ENCODE results near the gene ATP6V0A4.
"Not testable (repeated sequence)": the region's sequence is repeated elsewhere in the genome, so short reads cannot be mapped to it uniquely, and the experiment has no call there.

Gene ATP6V0A4

DNA sequence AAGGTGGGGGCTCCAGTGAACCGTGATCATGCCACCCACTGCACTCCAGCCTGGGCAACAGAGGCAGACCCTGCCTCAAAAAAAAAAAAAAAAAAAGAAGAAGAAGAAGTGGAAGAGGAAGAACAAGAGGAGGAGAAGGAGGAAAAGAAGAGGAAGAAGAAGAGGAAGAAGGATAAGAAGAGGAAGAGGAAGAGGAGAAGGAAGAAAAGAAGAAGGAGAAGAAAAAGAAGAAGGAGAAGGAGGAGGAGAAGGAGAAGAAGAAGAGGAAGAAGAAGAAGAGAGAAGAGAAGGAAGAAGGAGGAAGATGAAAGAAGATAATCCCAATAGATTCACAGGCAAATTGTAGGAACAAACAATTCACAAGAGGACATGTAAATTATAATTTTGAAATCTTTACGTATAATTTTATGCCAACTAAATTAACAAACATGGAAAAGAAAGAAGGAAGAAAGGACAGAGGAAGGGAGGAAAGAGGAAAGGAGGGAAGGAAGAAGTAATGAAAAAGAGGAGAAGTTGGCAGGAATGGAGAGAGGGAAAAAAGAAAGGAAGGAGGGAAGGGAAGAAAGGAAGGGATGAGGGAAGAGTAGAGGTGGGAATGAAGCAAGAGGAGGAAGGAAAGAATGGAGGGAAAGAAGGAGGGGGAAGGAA is 100.3 kb downstream of the ATP6V0A4 start:
- DNase-seq = no peak

DNA sequence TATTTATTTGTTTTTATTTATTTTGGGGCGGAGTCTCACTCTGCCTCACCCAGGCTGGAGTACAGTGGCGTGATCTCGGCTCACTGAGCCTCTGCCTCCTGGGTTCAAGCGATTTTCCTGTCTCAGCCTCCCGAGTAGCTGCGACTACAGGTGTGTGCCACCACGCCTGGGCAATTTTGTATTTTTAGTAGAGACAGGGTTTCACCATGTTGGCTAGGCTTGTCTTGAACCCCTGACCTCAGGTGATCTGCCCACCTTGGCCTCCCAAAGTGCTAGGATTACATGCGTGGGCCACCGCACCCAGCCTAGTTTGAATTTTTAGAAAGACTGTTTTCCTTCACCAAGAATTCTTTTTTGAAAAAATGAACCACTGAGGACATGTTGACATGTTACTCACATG is 102.2 kb downstream of the ATP6V0A4 start:
- DNase-seq = not testable (repeated sequence)

DNA sequence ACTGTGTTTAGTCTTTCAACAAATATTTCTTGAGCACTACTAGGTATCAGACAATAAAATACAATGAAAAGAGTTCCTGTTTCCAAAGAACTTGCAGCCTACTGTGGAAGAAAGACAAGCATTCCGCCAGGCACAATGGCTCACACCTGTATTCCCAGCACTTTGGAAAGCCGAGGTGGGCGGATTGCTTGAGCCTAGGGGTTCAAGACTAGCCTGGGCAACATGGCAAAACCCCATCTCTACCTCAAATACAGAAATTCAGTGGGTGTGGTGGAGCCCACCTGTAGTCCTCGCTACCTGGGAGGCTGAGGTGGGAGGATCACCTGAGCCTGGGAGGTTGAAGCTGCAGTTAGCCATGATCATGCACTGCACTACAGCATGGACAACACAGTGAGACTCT is 102.9 kb downstream of the ATP6V0A4 start:
- DNase-seq = no peak

- no peak for DNase-seq
Observed at GRCh38 chr7:138691178-138691577, 106.8 kb downstream of the ATP6V0A4 start.

DNA sequence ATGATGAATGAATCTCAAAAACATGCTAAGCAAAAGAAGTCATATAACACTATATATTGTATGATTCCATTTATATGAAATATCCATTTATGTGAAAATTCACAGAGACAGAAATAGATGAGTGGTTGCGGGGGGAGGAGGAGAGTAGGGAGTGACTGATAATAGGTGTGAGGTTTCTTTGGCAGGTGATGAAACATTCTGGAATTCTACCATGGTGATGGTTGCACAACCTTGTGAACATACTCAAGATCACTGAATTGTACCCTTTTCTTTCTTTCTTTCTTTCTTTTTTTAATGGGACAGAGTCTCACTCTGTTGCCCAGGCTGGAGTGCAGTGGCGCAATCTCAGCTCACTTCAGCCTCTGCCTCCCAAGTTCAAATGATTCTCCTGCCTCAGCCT is 107.5 kb downstream of the ATP6V0A4 start:
- DNase-seq = no peak

GRCh38 chr7:138688037-138688436 is 110.0 kb downstream of the ATP6V0A4 start:
- not testable (repeated sequence) for DNase-seq

DNA sequence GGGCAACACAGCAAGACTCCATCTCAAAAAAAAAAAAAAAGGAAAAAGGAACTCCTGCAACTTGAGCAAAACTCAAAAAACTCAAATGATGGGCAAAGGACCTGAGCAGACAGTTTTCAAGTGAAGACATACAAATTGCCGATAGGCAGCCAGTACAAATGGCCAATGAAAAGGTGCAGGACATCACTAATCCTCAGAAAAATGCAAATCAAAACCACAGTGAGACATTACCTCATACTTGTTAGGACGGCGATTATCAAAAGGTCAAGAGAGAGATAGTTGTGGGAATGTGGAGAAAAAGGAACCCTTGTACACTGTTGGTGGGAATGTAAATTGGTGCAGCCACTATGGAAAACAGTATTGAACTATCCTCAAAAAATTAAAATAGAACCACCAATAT is 113.7 kb downstream of the ATP6V0A4 start:
- no peak for DNase-seq

DNA sequence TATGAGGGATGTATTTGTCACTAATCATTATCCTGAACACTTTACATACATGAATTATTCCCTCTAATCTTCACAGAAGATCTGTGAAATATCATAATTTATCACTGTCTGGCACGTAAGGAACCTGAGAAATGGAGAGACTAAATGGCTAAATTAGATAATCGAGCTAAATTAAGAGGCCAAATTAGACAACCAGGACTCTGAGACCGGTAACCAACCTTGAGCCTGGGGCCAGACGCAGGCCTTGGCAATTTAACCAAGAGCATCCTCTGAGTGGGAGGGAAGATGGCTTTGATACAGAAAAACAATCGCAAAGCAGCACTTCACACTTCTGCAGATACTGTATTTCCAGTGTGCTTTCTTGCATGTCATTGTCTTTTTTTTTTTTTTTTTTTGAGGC is 118.2 kb downstream of the ATP6V0A4 start:
- DNase-seq = no peak

DNA sequence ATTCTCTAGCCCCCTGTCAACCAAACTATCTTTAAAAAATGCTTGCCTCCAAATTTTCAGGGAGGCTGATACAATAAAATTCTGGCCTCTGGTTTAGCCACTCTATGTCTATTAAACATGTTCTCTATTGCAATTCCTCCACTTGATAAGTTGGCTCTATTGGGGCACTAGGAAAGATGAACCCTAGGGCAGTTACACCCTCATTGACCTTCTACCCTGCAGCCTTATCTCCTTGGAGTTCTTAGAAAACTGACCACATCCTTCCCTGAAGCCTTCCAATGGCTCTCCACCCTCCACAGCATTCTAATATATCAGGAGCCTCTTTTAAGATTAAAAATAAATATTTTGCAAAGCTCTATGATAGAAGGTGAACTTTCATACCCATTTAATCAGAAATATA is 127.4 kb downstream of the ATP6V0A4 start:
- no peak for DNase-seq

GRCh38 chr7:138669364-138669763 is 128.6 kb downstream of the ATP6V0A4 start:
- no peak for DNase-seq

GRCh38 chr7:138668946-138669345 is 129.1 kb downstream of the ATP6V0A4 start:
- no peak for DNase-seq

DNA sequence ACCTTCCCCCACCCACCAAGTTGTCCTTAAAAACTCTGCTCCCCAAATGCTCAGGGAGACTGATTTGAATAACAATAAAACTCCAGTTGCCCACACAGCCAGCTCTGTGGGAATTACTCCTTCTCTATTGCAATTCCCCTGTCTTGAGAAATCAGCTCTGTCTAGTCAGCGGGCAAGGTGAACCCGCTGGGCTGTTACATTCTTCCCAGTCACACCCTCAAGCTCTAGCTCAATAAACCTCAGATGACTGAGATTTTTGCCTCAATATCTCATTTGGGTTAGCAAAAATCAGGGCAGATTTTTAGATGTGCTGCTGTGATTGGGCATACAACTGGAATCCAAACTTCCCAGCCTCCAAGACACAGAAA is 129.8 kb downstream of the ATP6V0A4 start:
- DNase-seq = no peak

DNA sequence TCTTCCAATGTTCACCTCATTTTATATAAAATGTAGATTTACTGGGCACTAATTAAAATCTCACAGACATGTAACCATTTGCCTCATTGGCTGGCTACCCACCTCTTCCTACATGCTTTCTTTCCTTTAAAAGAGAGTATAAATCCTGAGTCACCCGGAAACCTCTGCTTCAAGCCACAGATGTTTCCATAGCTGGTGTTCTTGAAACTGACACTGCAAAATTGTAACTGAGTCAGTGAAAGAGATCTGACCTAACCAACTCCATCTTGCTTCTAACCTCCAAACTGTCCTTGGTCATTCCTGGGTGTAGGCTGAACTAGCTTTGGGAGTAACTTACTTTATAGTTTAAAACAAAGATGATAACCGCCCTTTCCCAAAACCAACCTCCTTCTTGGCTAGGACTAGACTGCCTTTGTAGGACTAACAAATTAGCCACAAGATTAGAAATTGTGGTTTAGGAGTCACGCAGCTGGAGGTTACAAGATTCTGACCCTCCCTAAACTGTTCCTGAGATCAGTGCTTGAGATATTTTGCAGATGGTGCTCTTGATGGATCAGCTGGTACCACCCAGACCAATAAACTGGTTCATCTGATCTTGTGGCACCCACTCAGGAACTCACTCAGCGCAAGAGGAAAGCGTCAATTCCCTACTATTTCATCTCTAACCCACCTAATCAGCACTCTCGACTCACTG is 130.3 kb downstream of the ATP6V0A4 start:
- DNase-seq = no peak

GRCh38 chr7:138666385-138666784 is 131.6 kb downstream of the ATP6V0A4 start:
- no peak for DNase-seq

- DNase-seq = no peak
Observed at GRCh38 chr7:138665669-138666140, 132.3 kb downstream of the ATP6V0A4 start.

- DNase-seq = no peak
Observed at GRCh38 chr7:138665249-138665648, 132.7 kb downstream of the ATP6V0A4 start.

- DNase-seq = no peak
Observed at GRCh38 chr7:138663725-138664710, 134.0 kb downstream of the ATP6V0A4 start.

DNA sequence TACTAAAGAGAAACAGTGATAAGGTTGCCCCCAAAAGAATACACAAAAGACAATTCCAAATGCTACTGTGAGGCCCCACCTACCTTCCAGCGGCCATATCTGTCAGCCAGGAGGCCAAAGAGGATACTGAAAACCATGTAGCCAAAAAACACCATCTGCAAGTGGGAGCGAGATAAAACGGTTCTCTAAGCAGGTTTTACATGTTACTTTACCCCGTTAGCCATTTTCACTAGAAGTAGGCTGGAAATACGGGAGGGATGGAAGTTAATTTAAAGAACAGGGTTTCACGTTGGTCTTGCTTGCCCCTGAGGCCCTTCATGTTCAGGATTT is 135.0 kb downstream of the ATP6V0A4 start:
- no peak for DNase-seq

GRCh38 chr7:138662076-138662990 is 135.7 kb downstream of the ATP6V0A4 start:
- DNase-seq = no peak

DNA sequence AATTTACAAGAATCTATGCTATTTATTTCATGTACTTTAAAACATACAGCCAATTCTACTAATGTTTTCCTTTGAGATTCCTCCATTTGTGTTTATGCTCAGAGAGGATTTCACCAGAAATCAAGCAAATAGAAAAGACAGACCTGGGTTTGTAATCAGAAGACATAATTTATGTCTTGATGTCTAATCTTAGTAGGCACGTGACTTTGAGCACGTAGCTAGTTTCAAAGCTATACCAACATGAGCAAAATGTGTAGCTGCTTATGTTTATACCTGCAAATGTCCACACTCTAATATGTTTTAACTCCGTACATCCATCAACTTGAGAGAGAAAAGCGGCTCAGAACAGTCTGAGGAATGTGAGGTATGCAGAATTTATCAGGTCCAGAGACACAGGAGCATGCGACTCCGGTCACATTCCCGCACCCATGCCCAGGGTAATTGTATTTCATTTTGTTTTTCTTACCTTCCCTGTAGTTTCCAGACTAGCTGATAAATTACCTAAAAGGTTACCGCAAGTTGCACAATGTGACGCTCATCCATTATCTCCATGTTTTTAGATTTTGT is 136.8 kb downstream of the ATP6V0A4 start:
- no peak for DNase-seq

DNA sequence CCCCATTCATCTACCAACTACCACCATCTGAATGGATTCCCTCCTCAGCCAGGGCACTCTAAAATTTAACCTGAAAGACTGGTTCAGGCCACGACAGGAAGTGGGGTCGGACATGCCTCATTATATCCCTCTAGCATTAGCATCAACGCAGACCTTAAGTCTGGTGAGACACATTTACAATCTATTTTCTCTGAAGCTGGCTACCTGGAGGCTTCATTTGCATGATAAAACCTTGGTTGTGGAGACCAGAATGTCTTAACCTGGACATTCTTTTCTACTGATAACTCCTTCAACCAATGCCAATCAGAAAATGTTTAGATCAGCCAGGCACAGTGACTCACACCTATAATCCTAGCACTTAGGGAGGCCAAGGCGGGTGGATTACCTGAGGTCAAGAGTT is 139.1 kb downstream of the ATP6V0A4 start:
- no peak for DNase-seq

DNA sequence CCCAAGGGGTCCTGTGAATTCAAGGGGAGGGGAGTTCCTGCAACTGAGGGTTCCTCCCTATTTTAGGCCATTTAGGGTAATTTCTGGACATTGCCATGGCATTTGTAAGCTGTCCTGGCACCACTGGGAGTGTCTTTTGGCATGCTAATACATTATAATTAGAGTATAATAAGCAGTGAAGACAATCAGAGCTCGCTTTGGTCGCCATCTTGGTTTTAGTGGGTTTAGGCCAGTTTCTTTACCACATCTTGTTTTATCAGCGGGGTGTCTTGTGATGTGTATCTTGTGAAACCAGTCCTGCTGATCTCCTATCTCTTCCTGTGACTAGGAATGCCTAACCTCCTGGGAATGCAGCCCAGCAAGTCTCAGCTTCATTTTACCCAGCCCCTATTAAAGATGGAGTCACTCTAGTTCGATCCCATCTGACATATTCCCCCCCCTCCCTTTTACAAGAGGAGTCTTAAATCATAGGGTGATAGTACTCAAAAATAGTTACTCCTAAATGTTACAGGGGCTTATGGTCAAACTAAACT is 140.1 kb downstream of the ATP6V0A4 start:
- DNase-seq = no peak
